T-helper 2 cell (primary cell): ENCODE measurements around the gene UBE2V1.

Experiments
- DNase-seq, 5 experiments: peaks; one replicate each; pipeline versions ENCODE4 v3.0.0 to v3.0.0-alpha.2; 2012 to 2022

The UBE2V1 gene

GRCh38 chr20:50042370-50043313 is 70.3 kb downstream of the UBE2V1 start:
- DNase-seq = no peak

- no peak for DNase-seq
Observed at GRCh38 chr20:50041246-50041873, 71.6 kb downstream of the UBE2V1 start.

- no peak for DNase-seq
Observed at GRCh38 chr20:50040432-50041245, 72.3 kb downstream of the UBE2V1 start.

- no peak for DNase-seq
Observed at GRCh38 chr20:50039706-50040431, 73.1 kb downstream of the UBE2V1 start.

- DNase-seq = no peak
Observed at GRCh38 chr20:50038574-50038991, 74.4 kb downstream of the UBE2V1 start.

GRCh38 chr20:50038169-50038568 is 74.8 kb downstream of the UBE2V1 start:
- DNase-seq = no peak

- DNase-seq = no peak
Observed at GRCh38 chr20:50037575-50037974, 75.4 kb downstream of the UBE2V1 start.

GRCh38 chr20:50037123-50037522 is 75.8 kb downstream of the UBE2V1 start:
- no peak for DNase-seq

- DNase-seq = no peak
Observed at GRCh38 chr20:50036703-50037102, 76.2 kb downstream of the UBE2V1 start.

GRCh38 chr20:50034567-50035180 is 78.3 kb downstream of the UBE2V1 start:
- no peak for DNase-seq

GRCh38 chr20:50032955-50033666 is 79.8 kb downstream of the UBE2V1 start:
- DNase-seq = no peak
